Stomach (tissue), 9 donors: Measurements from ENCODE around the gene GRB14. TPM values are rescaled to one million over a fixed set of nuclear protein-coding genes. Genes with fewer than 3 reads are reported as not detected.
A peak's percentile ranks its signal among the peaks of the same experiment; 100 is the strongest.

Experiments
- DNase-seq, 2 donors: peaks; one replicate each; pipeline versions ENCODE4 v3.0.0 to v3.0.0-alpha.2; 2013 to 2019
- H3K27ac ChIP-seq, 5 donors: fragments of 200-600 bp in 4 of 5; sonication (generic) in 4 of 5; one replicate each; pipeline ENCODE4 v1.5.1; 2013 to 2019; ENCODE audit warnings: mild to moderate bottlenecking in 1 of 5, moderate library complexity in 1 of 5
- H3K27me3 ChIP-seq, 3 donors: fragments of 200-600 bp; sonication (generic); one replicate each; pipeline ENCODE4 v1.5.1; 2017 to 2019; ENCODE audit warnings: mixed run types in 1 of 3
- H3K36me3 ChIP-seq, 4 donors: fragments of 200-600 bp; sonication (generic); 1 replicate in 3 of 4; 2 replicates in 1 of 4; pipeline ENCODE4 v1.5.1; 2016 to 2019
- H3K4me1 ChIP-seq, 4 donors: fragments of 200-600 bp; sonication (generic); one replicate each; pipeline ENCODE4 v1.5.1; 2016 to 2019
- H3K4me3 ChIP-seq, 4 donors: fragments of 200-600 bp; sonication (generic) in 3 of 4; one replicate each; pipeline ENCODE4 v1.5.1; 2016 to 2019; ENCODE audit warnings: mild to moderate bottlenecking in 1 of 4
- H3K9me3 ChIP-seq, 4 donors: fragments of 200-600 bp; sonication (generic); one replicate each; pipeline ENCODE4 v1.5.1; 2016 to 2019
- EP300 ChIP-seq: sonication (generic); formaldehyde crosslinking; IDR thresholded peaks from one replicate; pipeline ENCODE4 v1.6.1; 2017; ENCODE audit warnings: antibody characterized with exemption
- POLR2A ChIP-seq, 4 donors: fragments of 450-650 bp; IDR thresholded peaks; one replicate each; pipeline ENCODE4 v1.6.1; 2016; ENCODE audit warnings: antibody characterized with exemption in 4 of 4, control low read depth in 2 of 4, mild to moderate bottlenecking in 1 of 4, moderate library complexity in 1 of 4
- POLR2AphosphoS5 ChIP-seq, 3 donors: sonication (generic); formaldehyde crosslinking; IDR thresholded peaks; one replicate each; pipeline ENCODE4 v1.6.1; 2016; ENCODE audit warnings: antibody characterized with exemption in 3 of 3
- WGBS, 5 donors: extraction: QIAGEN DNeasy Blood & Tissue Kit in 3 of 5; methylation state at CpG; one replicate each; pipeline versions ENCODE4 v1.1.5 to v1.1.7; 2013 to 2018; 5-methylcytosine and 5-hydroxymethylcytosine counted together
- intact Hi-C: fragments of 100-400 bp; cut with DNase I; formaldehyde crosslinking; loops from one replicate; pipeline ENCODE4 v1.15.1; 2023; ENCODE audit warnings: low total_unique reads
- polyA plus RNA-seq, 3 donors: library from polyadenylated mRNA; stranded (reverse); fragments of 200-250 nt; gene quantifications; one replicate each; pipeline ENCODE4 v1.2.3, GENCODE V29; 2013
- total RNA-seq, 5 donors: library from RNA; depleted of rRNA; stranded (reverse); fragments of >200 nt; gene quantifications; one replicate each; pipeline versions ENCODE4 v1.1.0 to v1.2.3, GENCODE V29; 2014 to 2016
- TF ChIP-seq, protein P1 (sequence below), 7 experiments: fragments of 450-650 bp in 4 of 7; fragments of 200-600 bp in 3 of 7; sonication (generic) in 3 of 7; IDR thresholded peaks; one replicate each; pipeline ENCODE4 v1.5.1; 2016 to 2019; ENCODE audit warnings: antibody characterized with exemption in 7 of 7, control low read depth in 2 of 7, mild to moderate bottlenecking in 1 of 7
- donor health status: healthy with polysubstance abuse.
- donor health status: Bipolar disorder and iron deficiency.
- donor health status: healthy.

Gene GRB14
- total and polyA plus RNA-seq, 8 donors: 0.62 to 32.7 (median 3.3) TPM; not detected in 2

DNA sequence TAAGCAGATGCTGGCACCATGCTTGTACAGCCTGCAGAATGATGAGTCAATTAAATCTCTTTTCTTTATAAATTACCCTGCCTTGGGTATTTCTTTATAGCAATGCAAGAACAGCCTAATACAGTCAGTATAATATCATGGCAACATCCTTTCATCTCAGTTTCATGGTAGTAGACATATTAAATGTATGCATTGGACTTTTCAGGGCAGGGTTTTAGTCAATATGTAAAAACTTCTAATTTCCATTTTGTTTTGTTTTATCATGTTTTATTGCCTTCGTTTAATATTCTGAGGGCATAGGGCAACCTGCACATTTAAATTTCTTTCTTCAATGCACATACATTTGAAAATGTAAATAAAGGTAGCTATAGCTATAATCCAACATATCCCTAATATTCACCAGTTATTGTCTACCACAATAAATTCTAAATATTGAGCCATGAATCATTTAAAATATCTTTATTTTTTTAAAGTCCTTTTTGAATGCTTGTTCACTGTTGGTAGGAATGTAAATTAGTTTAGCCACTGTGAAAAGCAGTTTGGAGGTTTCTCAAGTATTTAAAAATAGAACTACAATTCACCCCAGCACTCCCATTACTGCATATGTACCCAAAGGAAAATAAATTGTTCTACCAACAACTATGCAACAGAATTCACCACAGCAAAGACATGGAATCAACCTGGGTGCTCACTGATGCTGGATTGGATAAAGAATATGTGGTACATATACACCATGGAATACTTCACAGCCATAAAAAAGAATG lies 41.8 kb upstream of the GRB14 start:
- WGBS, 5 donors: 82 to 93% (median 86%) methylated on average over 1 of the region's 1 CpG
- Histone ChIP-seq H3K36me3 (peaks cover 0 to 3% (median 0%) of the 10 kb centered on the region in 4 donors), H3K27ac (no peak overlapping the region), H3K4me3 (no peak overlapping the region), H3K4me1 (peaks cover 0 to 4% (median 0%) of the 10 kb centered on the region in 4 donors), H3K9me3 (no peaks in the 10 kb centered on the region), H3K27me3 (no peaks in the 10 kb centered on the region)
- intact Hi-C loops: no loop called here
- TF ChIP-seq POLR2A (IDR thresholded peaks at IDR 0.05) (no peak), POLR2AphosphoS5 (IDR thresholded peaks at IDR 0.05) (no peak), EP300 (no peak)
- TF ChIP-seq, protein P1, sequence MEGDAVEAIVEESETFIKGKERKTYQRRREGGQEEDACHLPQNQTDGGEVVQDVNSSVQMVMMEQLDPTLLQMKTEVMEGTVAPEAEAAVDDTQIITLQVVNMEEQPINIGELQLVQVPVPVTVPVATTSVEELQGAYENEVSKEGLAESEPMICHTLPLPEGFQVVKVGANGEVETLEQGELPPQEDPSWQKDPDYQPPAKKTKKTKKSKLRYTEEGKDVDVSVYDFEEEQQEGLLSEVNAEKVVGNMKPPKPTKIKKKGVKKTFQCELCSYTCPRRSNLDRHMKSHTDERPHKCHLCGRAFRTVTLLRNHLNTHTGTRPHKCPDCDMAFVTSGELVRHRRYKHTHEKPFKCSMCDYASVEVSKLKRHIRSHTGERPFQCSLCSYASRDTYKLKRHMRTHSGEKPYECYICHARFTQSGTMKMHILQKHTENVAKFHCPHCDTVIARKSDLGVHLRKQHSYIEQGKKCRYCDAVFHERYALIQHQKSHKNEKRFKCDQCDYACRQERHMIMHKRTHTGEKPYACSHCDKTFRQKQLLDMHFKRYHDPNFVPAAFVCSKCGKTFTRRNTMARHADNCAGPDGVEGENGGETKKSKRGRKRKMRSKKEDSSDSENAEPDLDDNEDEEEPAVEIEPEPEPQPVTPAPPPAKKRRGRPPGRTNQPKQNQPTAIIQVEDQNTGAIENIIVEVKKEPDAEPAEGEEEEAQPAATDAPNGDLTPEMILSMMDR (IDR thresholded peaks at IDR 0.05): no peak
- DNase-seq: no peak

DNA sequence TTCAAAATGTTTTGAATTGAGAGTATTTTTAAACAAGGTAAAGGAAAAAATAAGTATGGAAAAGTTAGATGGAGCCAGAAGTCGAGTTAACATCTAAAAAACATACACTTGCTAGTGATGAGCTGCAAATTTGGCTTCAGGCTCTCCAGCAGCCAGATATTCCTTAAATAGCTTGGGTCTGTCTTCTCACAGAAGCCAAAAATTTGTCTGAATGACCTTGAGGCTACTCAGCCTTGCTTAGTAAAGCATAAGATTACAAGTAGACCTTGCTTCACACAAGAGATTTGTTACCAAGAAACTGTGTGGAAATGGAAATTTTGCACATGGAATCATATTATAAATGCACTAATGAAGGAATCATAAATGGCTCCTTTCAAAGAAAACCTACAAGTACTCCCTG lies 40.8 kb upstream of the GRB14 start:
- TF ChIP-seq POLR2AphosphoS5 (IDR thresholded peaks at IDR 0.05): no peak
- TF ChIP-seq, protein P1 (IDR thresholded peaks at IDR 0.05): no peak
- no peak for TF ChIP-seq EP300
- TF ChIP-seq POLR2A (IDR thresholded peaks at IDR 0.05): no peak
- Histone ChIP-seq H3K4me1 (peaks cover 0 to 4% (median 0%) of the 10 kb centered on the region in 4 donors), H3K9me3 (no peaks in the 10 kb centered on the region), H3K27ac (no peak overlapping the region), H3K27me3 (no peaks in the 10 kb centered on the region), H3K4me3 (no peak overlapping the region), H3K36me3 (peaks cover 0 to 5% (median 0%) of the 10 kb centered on the region in 4 donors)
- peak in 1 of 2 donors; percentile 11 for DNase-seq
- intact Hi-C loops: no loop called here
- WGBS, 5 donors: 56 to 84% (median 77%) methylated on average over 1 of the region's 1 CpG

DNA sequence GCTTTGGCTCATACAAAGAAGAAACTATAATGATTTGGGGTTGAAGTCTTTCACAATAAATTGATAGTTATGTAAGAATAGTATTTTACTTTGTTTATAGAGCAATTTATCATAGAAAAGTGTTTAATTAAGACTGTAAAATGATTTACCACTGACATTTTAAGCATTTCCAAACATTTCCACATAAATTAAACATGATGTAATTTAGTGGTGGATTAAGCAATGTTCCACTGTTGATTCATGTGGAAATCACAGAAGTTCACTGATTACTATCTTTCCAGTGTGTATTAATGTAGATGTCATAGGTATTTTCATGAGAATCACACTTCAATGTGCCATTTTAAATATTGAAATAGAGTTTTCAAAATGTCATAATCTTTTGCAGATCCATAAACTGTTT lies 40.1 kb upstream of the GRB14 start:
- Histone ChIP-seq H3K36me3 (peaks cover 0 to 5% (median 0%) of the 10 kb centered on the region in 4 donors), H3K4me1 (peaks cover 0 to 4% (median 0%) of the 10 kb centered on the region in 4 donors), H3K27ac (no peak overlapping the region), H3K4me3 (no peak overlapping the region), H3K9me3 (no peaks in the 10 kb centered on the region), H3K27me3 (no peaks in the 10 kb centered on the region)
- no peak for TF ChIP-seq POLR2A (IDR thresholded peaks at IDR 0.05)
- no peak for TF ChIP-seq POLR2AphosphoS5 (IDR thresholded peaks at IDR 0.05)
- TF ChIP-seq, protein P1 (IDR thresholded peaks at IDR 0.05): no peak
- TF ChIP-seq EP300: no peak
- intact Hi-C loops: no loop called here
- DNase-seq: no peak

DNA sequence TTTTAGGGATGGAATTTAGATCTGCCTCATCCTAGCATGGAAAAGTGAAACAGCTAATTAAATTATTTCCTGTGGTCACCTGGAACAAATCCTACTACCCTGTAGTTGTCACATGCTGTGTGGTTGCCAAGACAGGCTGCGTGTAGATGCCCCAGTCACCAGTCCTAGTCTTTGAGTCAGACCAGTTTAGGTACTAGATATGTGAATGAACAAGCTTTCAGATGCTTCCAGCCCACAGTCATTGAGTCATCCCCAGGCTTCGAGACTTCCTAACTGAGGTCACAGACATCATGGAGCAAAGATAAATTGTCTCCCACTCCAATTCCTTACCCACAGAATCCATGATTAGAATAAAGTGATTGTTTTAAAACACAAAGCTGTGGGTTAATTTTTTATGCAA lies 35.8 kb upstream of the GRB14 start:
- no peak overlapping the region for H3K4me3 ChIP-seq
- peaks cover 0 to 15% (median 2%) of the 10 kb centered on the region in 4 donors for H3K9me3 ChIP-seq
- H3K36me3 ChIP-seq: peaks cover 0 to 5% (median 0%) of the 10 kb centered on the region in 4 donors
- DNase-seq: no peak
- WGBS, 5 donors: 79 to 88% (median 85%) methylated on average over 2 of the region's 2 CpGs
- H3K4me1 ChIP-seq: peaks cover 0 to 4% (median 0%) of the 10 kb centered on the region in 4 donors
- intact Hi-C loops: no loop called here
- no peaks in the 10 kb centered on the region for H3K27me3 ChIP-seq
- H3K27ac ChIP-seq: no peak overlapping the region
- no peak for TF ChIP-seq POLR2A (IDR thresholded peaks at IDR 0.05)
- TF ChIP-seq EP300: no peak
- TF ChIP-seq POLR2AphosphoS5 (IDR thresholded peaks at IDR 0.05): no peak
- TF ChIP-seq, protein P1 (IDR thresholded peaks at IDR 0.05): no peak
